H1 (cell line): ENCODE results near the gene RGS9BP. TPM values are rescaled to one million over a fixed set of nuclear protein-coding genes. Genes with fewer than 3 reads are reported as not detected.

ENCODE experiments used
- CTCF ChIA-PET: fragments of 300-600 bp; sonication (Branson Sonifier 250); formaldehyde crosslinking; loops from one replicate; lab custom pipeline; 2021; ENCODE audit not compliant: partially characterized antibody; lab: Charles Lee
- POLR2A ChIA-PET: fragments of 300-600 bp; sonication (Branson Sonifier 250); formaldehyde crosslinking; loops from one replicate; lab custom pipeline; 2021; ENCODE audit warnings: inconsistent platforms; ENCODE audit not compliant: partially characterized antibody; lab: Charles Lee
- DNase-seq, 2 experiments: peaks; one replicate each; pipeline versions ENCODE4 v3.0.0 to v3.0.0-alpha.2; 2010 to 2022; ENCODE audit warnings: low spot score in 2 of 2, low read depth in 1 of 2, mixed read lengths in 1 of 2
- FAIRE-seq: peaks from 2 replicates; lab custom pipeline; 2011; peaks lifted over from hg19 to GRCh38; lab: Jason Lieb, UNC
- H2AFZ ChIP-seq: 2 replicates; pipeline ENCODE4 v1.8.1; 2012; ENCODE audit warnings: low read length, inconsistent platforms
- H2AK5ac ChIP-seq: 2 replicates; pipeline ENCODE4 v1.6.1; 2013; ENCODE audit warnings: low read depth, low read length
- H2BK120ac ChIP-seq: replicated peaks from 2 replicates; pipeline ENCODE3; 2013; ENCODE audit warnings: low read depth, low read length, inconsistent platforms
- H2BK12ac ChIP-seq: 2 replicates; pipeline ENCODE4 v1.6.1; 2013; ENCODE audit warnings: low read depth, low read length
- H2BK15ac ChIP-seq: 2 replicates; pipeline ENCODE4 v1.6.1; 2013; ENCODE audit warnings: low read length
- H2BK20ac ChIP-seq: 2 replicates; pipeline ENCODE4 v1.6.1; 2013; ENCODE audit warnings: low read length
- H2BK5ac ChIP-seq: 2 replicates; pipeline ENCODE4 v1.6.1; 2013; ENCODE audit warnings: low read depth, low read length
- H3K14ac ChIP-seq: 2 replicates; pipeline ENCODE4 v1.6.1; 2013; ENCODE audit warnings: inconsistent platforms; ENCODE audit not compliant: insufficient read length
- H3K18ac ChIP-seq: 2 replicates; pipeline ENCODE4 v1.6.1; 2013; ENCODE audit warnings: low read length; ENCODE audit errors: extremely low read depth
- H3K23ac ChIP-seq: 2 replicates; pipeline ENCODE4 v1.6.1; 2013; ENCODE audit warnings: inconsistent platforms; ENCODE audit not compliant: insufficient read length
- H3K23me2 ChIP-seq: 2 replicates; pipeline ENCODE4 v1.6.1; 2013; ENCODE audit warnings: low read depth, low read length
- H3K27ac ChIP-seq: 2 replicates; pipeline ENCODE4 v1.6.1; 2011; ENCODE audit warnings: low read depth, low read length, inconsistent platforms
- H3K27me3 ChIP-seq, 4 experiments: replicated peaks in 1 of 4; 1 replicate in 1 of 4; 2 replicates in 3 of 4; pipeline versions ENCODE4 v1.6.1 to v1.8.1; 2011 to 2013; ENCODE audit warnings: low read length in 3 of 4, mild to moderate bottlenecking in 3 of 4, inconsistent platforms in 2 of 4, mixed read lengths in 2 of 4, moderate library complexity in 1 of 4; ENCODE audit not compliant: control insufficient read depth in 3 of 4, insufficient read depth in 3 of 4; ENCODE audit errors: extremely low read depth in 1 of 4
- H3K36me3 ChIP-seq, 4 experiments: 2 replicates each; pipeline versions ENCODE4 v1.6.1 to v1.8.1; 2011 to 2013; ENCODE audit warnings: mild to moderate bottlenecking in 4 of 4, low read length in 3 of 4, moderate library complexity in 2 of 4, control low read depth in 1 of 4, inconsistent platforms in 1 of 4; ENCODE audit not compliant: insufficient read depth in 4 of 4, control insufficient read depth in 2 of 4
- H3K4ac ChIP-seq: replicated peaks from 2 replicates; pipeline ENCODE3; 2013; ENCODE audit warnings: low read length, low read depth, mixed read lengths, inconsistent platforms; ENCODE audit not compliant: insufficient read length
- H3K4me1 ChIP-seq, 4 experiments: replicated peaks in 1 of 4; 1 replicate in 1 of 4; 2 replicates in 3 of 4; pipeline versions ENCODE4 v1.6.1 to v1.8.1; 2011 to 2013; ENCODE audit warnings: low read length in 3 of 4, inconsistent platforms in 2 of 4, mixed read lengths in 1 of 4; ENCODE audit not compliant: insufficient read depth in 4 of 4, control insufficient read depth in 3 of 4
- H3K4me2 ChIP-seq, 2 experiments: 2 replicates each; pipeline versions ENCODE4 v1.6.1 to v1.8.1; 2011 to 2013; ENCODE audit warnings: low read depth in 2 of 2, low read length in 2 of 2, control low read depth in 1 of 2, inconsistent platforms in 1 of 2, mild to moderate bottlenecking in 1 of 2; ENCODE audit not compliant: insufficient read depth in 1 of 2
- H3K4me3 ChIP-seq, 4 experiments: fragments of 200-600, 300-600 bp in 1 of 4; sonication (generic), shearing (Covaris generic), sonication (Bioruptor Twin) in 1 of 4; 2 replicates each; pipeline versions ENCODE4 v1.5.1 to v1.8.1; 2011 to 2016; ENCODE audit warnings: low read length in 4 of 4, low read depth in 3 of 4, control low read depth in 2 of 4, inconsistent platforms in 2 of 4, mild to moderate bottlenecking in 2 of 4, mixed read lengths in 1 of 4, moderate library complexity in 1 of 4; ENCODE audit not compliant: insufficient read depth in 2 of 4; ENCODE audit errors: extremely low read depth in 1 of 4
- H3K56ac ChIP-seq: replicated peaks from 2 replicates; pipeline ENCODE3; 2013; ENCODE audit warnings: low read depth, mild to moderate bottlenecking, mixed read lengths, low read length, inconsistent platforms; ENCODE audit not compliant: insufficient read length
- H3K79me1 ChIP-seq: 2 replicates; pipeline ENCODE4 v1.6.1; 2013; ENCODE audit warnings: low read depth, low read length, control low read depth
- H3K79me2 ChIP-seq, 2 experiments: 2 replicates each; pipeline versions ENCODE4 v1.6.1 to v1.8.1; 2012 to 2013; ENCODE audit warnings: low read length in 2 of 2, mild to moderate bottlenecking in 2 of 2, inconsistent platforms in 1 of 2; ENCODE audit not compliant: insufficient read depth in 2 of 2, control insufficient read depth in 1 of 2
- H3K9ac ChIP-seq, 4 experiments: replicated peaks in 1 of 4; 1 replicate in 1 of 4; 2 replicates in 3 of 4; pipeline versions ENCODE4 v1.6.1 to v1.8.1; 2011 to 2013; ENCODE audit warnings: low read depth in 3 of 4, low read length in 3 of 4, control low read depth in 2 of 4, mild to moderate bottlenecking in 2 of 4, moderate library complexity in 2 of 4, inconsistent platforms in 1 of 4; ENCODE audit errors: extremely low read depth in 1 of 4
- H3K9me3 ChIP-seq, 2 experiments: 2 replicates each; pipeline versions ENCODE4 v1.6.1 to v1.8.1; 2012 to 2013; ENCODE audit warnings: mild to moderate bottlenecking in 2 of 2, moderate library complexity in 2 of 2, control low read depth in 1 of 2, inconsistent platforms in 1 of 2, low read depth in 1 of 2, low read length in 1 of 2, mixed read lengths in 1 of 2; ENCODE audit not compliant: insufficient read depth in 2 of 2
- H4K20me1 ChIP-seq, 2 experiments: replicated peaks in 1 of 2; 2 replicates each; pipeline versions ENCODE3 to v1.8.1; 2011 to 2013; ENCODE audit warnings: inconsistent platforms in 2 of 2, low read length in 2 of 2, mild to moderate bottlenecking in 1 of 2; ENCODE audit not compliant: insufficient read depth in 2 of 2, control insufficient read depth in 1 of 2
- H4K5ac ChIP-seq: 2 replicates; pipeline ENCODE4 v1.6.1; 2013; ENCODE audit warnings: low read length, low read depth, mixed read lengths, inconsistent platforms; ENCODE audit not compliant: insufficient read length
- H4K8ac ChIP-seq: 2 replicates; pipeline ENCODE4 v1.8.0; 2013; ENCODE audit warnings: mild to moderate bottlenecking, moderate library complexity, low read length, inconsistent platforms; ENCODE audit not compliant: insufficient read depth; ENCODE audit errors: extremely low read depth
- H4K91ac ChIP-seq: replicated peaks from 2 replicates; pipeline ENCODE3; 2013; ENCODE audit warnings: low read length, mixed read lengths, inconsistent platforms; ENCODE audit not compliant: insufficient read length
- ASH2L ChIP-seq: fragments of 200-600, 300-600 bp; sonication (generic); IDR thresholded peaks from one replicate; pipeline ENCODE4 v1.7.1; 2017; ENCODE audit warnings: low read length
- BRCA1 ChIP-seq: IDR thresholded peaks from 2 replicates; pipeline ENCODE4 v1.6.1; 2012; ENCODE audit warnings: low read depth, low read length, improper control_type of control experiment
- CEBPB ChIP-seq: IDR thresholded peaks from 2 replicates; pipeline ENCODE4 v1.6.1; 2012; ENCODE audit warnings: low read depth, low read length
- EP300 ChIP-seq, 2 experiments: IDR thresholded peaks; 1 replicate in 1 of 2; 2 replicates in 1 of 2; pipeline ENCODE4 v1.6.1; 2011 to 2012; ENCODE audit warnings: low read depth in 2 of 2, low read length in 2 of 2, mild to moderate bottlenecking in 2 of 2, borderline replicate concordance in 1 of 2, inconsistent platforms in 1 of 2, moderate library complexity in 1 of 2
- FOSL1 ChIP-seq: IDR thresholded peaks from 2 replicates; pipeline ENCODE4 v1.6.1; 2011; ENCODE audit warnings: mild to moderate bottlenecking, low read depth, low read length, moderate library complexity; ENCODE audit not compliant: insufficient read depth
- JUND ChIP-seq: IDR thresholded peaks from 2 replicates; pipeline ENCODE4 v1.6.1; 2011; ENCODE audit warnings: mild to moderate bottlenecking, improper control_type of control experiment, low read length
- KDM1A ChIP-seq: fragments of 200-600, 300-600 bp; sonication (generic); IDR thresholded peaks from 2 replicates; pipeline ENCODE4 v1.7.1; 2016; ENCODE audit warnings: mild to moderate bottlenecking, low read length, borderline replicate concordance
- NANOG ChIP-seq: IDR thresholded peaks from 2 replicates; pipeline ENCODE4 v1.6.1; 2011; ENCODE audit warnings: low read length, low read depth, mild to moderate bottlenecking, inconsistent platforms; ENCODE audit not compliant: insufficient read depth, poor library complexity, severe bottlenecking
- SP4 ChIP-seq: IDR thresholded peaks from 2 replicates; pipeline ENCODE4 v1.6.1; 2012; ENCODE audit warnings: low read length, inconsistent platforms
- TCF12 ChIP-seq: IDR thresholded peaks from 2 replicates; pipeline ENCODE4 v1.6.1; 2011; ENCODE audit warnings: low read depth, mild to moderate bottlenecking, low read length
- TEAD4 ChIP-seq: IDR thresholded peaks from 2 replicates; pipeline ENCODE4 v1.6.1; 2012; ENCODE audit warnings: low read depth, low read length, inconsistent platforms, mixed read lengths
- WGBS, 2 experiments: shearing (Covaris generic) in 1 of 2; methylation state at CpG; one replicate each; pipeline versions ENCODE4 v1.1.6 to v1.1.7; 2013 to 2015; ENCODE audit warnings: low lambda C conversion rate in 2 of 2, mixed read lengths in 2 of 2, inconsistent platforms in 1 of 2, low coverage in 1 of 2, missing lambda C conversion rate in 1 of 2; ENCODE audit not compliant: insufficient replicate concordance in 2 of 2, insufficient coverage in 1 of 2, insufficient read length in 1 of 2; ENCODE audit errors: extremely low coverage in 1 of 2, missing lambda C conversion rate in 1 of 2; 5-methylcytosine and 5-hydroxymethylcytosine counted together
- polyA plus RNA-seq, 7 experiments: library from polyadenylated mRNA; depleted of rRNA in 3 of 7; stranded (reverse) in 5 of 7; unstranded in 2 of 7; fragments of >200 nt in 5 of 7; fragments of 200-250 nt in 2 of 7; gene quantifications; 1 replicate in 5 of 7; 2 replicates in 1 of 7; 4 replicates in 1 of 7; pipeline versions ENCODE4 v1.2.1 to v1.2.3, GENCODE V29; 2011 to 2013; ENCODE audit warnings: missing spikeins in 2 of 7, mixed read lengths in 2 of 7
- total RNA-seq: library from RNA; stranded (reverse); fragmentation: NEBNext Ultra II Directional; extraction: Animal tissue kit (Norgen Biotek cat#: 25700); gene quantifications from 2 replicates; pipeline ENCODE4 v1.2.1, GENCODE V29; 2021

RGS9BP gene
- total and polyA plus RNA-seq, 2 of the 8 experiments (the other 6 are each of a cell fraction or from before 2014, with no cell fraction given): 0.11 to 0.26 TPM

DNA sequence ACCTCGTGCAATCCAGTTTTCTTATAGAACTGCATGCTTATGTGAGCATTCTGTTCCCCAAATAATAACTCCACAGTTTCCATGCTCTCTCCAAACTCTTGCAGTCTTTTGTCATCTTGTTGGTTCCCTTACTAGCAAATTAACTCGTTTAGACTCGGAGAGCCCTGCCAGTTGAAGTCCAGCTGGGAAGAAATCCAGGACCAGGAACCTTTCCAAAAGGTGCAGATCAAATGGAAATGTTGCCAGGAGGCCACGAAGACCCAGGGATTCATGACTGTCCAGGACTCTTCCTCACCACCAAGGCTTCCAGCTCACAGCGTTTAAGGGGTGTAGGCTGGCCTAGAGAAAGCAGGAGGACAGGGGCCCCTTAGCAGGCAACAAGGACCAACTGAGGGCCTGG is 41.8 kb downstream of the RGS9BP start:
- TF ChIP-seq BRCA1: no peak
- TF ChIP-seq NANOG: no peak
- no peak for TF ChIP-seq JUND
- no peak for TF ChIP-seq EP300 (IDR thresholded peaks at IDR 0.05; ENCODE audit: borderline replicate concordance in 1 of 2, low read depth in 2 of 2, low read length in 2 of 2)
- TF ChIP-seq SP4: no peak
- no peak for TF ChIP-seq CEBPB
- TF ChIP-seq FOSL1: no peak
- TF ChIP-seq TEAD4: no peak
- no peak for TF ChIP-seq TCF12
- no peak for TF ChIP-seq ASH2L
- TF ChIP-seq KDM1A: no peak
- TF ChIP-seq, all 59 proteins: peak for 0
- Histone ChIP-seq H4K5ac (no peak overlapping the region), H3K56ac (no peak overlapping the region), H3K4me2 (no peak overlapping the region), H3K18ac (no peak overlapping the region), H3K79me2 (no peaks in the 10 kb centered on the region), H3K36me3 (no peaks in the 10 kb centered on the region), H3K9me3 (peaks cover 0 to 5% of the 10 kb centered on the region in 2 experiments; a peak in 1 of 4 replicates), H2AFZ (no peak overlapping the region), H3K79me1 (no peaks in the 10 kb centered on the region), H3K14ac (no peak overlapping the region), H2BK5ac (no peak overlapping the region), H3K23me2 (peaks cover 1% of the 10 kb centered on the region; the same call in 1 of the 2 replicates), H4K20me1 (no peaks in the 10 kb centered on the region), H3K4ac (no peak overlapping the region), H2BK120ac (no peak overlapping the region), H3K23ac (no peak overlapping the region), H2BK20ac (no peak overlapping the region), H2BK12ac (no peak overlapping the region), H3K4me3 (no peak overlapping the region), H3K9ac (no peak overlapping the region), H4K8ac (no peak overlapping the region), H3K27ac (no peak overlapping the region), H2BK15ac (no peak overlapping the region), H4K91ac (no peak overlapping the region), H3K4me1 (peaks cover 0 to 3% (median 1%) of the 10 kb centered on the region in 4 experiments; a peak in 2 of 7 replicates), H3K27me3 (no peaks in the 10 kb centered on the region), H2AK5ac (no peak overlapping the region)
- POLR2A ChIA-PET: interaction anchor here (1.2 kb wide), 1 partner anchor 24 kb away, joined by 3 read pairs; no protein-coding TSS in a partner anchor
- DNase-seq (no peak), FAIRE-seq (no peak)
- CTCF ChIA-PET: interaction anchor here (0.6 to 1.7 kb wide), 6 partner anchors 9 to 240 kb away, joined by 3 to 6 read pairs (median 4); partner anchors contain the start of gene SLC7A9
- 89% methylated on average over 5 of the region's 5 CpGs; no CpG with 5 or more reads in 1 of the 2 experiments for WGBS, 2 experiments
